Liver (tissue), 9 donors: ENCODE measurements around the gene CACFD1. TPM values are rescaled to one million over a fixed set of nuclear protein-coding genes. Genes with fewer than 3 reads are reported as not detected.

Experiments used
- DNase-seq: peaks from one replicate; pipeline ENCODE4 v3.0.0-alpha.2; 2017; ENCODE audit warnings: low spot score
- H3K27ac ChIP-seq, 2 donors: one replicate each; pipeline ENCODE4 v1.7.0; 2013; ENCODE audit warnings: inconsistent platforms in 2 of 2, low read length in 2 of 2, control low read depth in 1 of 2, low read depth in 1 of 2, mild to moderate bottlenecking in 1 of 2
- H3K27me3 ChIP-seq, 4 donors: one replicate each; pipeline versions ENCODE4 v1.6.1 to v1.7.0; 2013; ENCODE audit warnings: low read length in 3 of 4, inconsistent platforms in 1 of 4, mild to moderate bottlenecking in 1 of 4, moderate library complexity in 1 of 4; ENCODE audit not compliant: control insufficient read depth in 4 of 4, insufficient read depth in 4 of 4
- H3K36me3 ChIP-seq, 4 donors: one replicate each; pipeline versions ENCODE4 v1.6.1 to v1.7.0; 2013; ENCODE audit warnings: low read length in 3 of 4, mild to moderate bottlenecking in 3 of 4, low read depth in 1 of 4, moderate library complexity in 1 of 4; ENCODE audit not compliant: control insufficient read depth in 4 of 4, insufficient read depth in 3 of 4
- H3K4me1 ChIP-seq, 4 donors: one replicate each; pipeline versions ENCODE4 v1.6.1 to v1.7.0; 2013; ENCODE audit warnings: low read length in 3 of 4, mild to moderate bottlenecking in 3 of 4, moderate library complexity in 1 of 4; ENCODE audit not compliant: control insufficient read depth in 4 of 4, insufficient read depth in 4 of 4
- H3K4me3 ChIP-seq, 3 donors: one replicate each; pipeline versions ENCODE4 v1.6.1 to v1.7.0; 2013; ENCODE audit warnings: low read length in 3 of 3, control low read depth in 1 of 3, low read depth in 1 of 3, mild to moderate bottlenecking in 1 of 3
- H3K9ac ChIP-seq, 2 donors: one replicate each; pipeline ENCODE4 v1.7.0; 2013; ENCODE audit warnings: low read length in 2 of 2, mild to moderate bottlenecking in 2 of 2, moderate library complexity in 2 of 2, control low read depth in 1 of 2, low read depth in 1 of 2
- H3K9me3 ChIP-seq, 4 donors: one replicate each; pipeline versions ENCODE4 v1.6.1 to v1.7.0; 2013; ENCODE audit warnings: low read length in 3 of 4; ENCODE audit not compliant: control insufficient read depth in 4 of 4
- EGR1 ChIP-seq, 2 donors: IDR thresholded peaks; 2 replicates each; pipeline ENCODE4 v1.6.1; 2016 to 2018; ENCODE audit warnings: antibody characterized with exemption in 2 of 2, low read depth in 2 of 2
- FOXA2 ChIP-seq: IDR thresholded peaks from 2 replicates; pipeline ENCODE4 v1.6.1; 2016; ENCODE audit warnings: antibody characterized with exemption
- GABPA ChIP-seq, 2 donors: IDR thresholded peaks in 1 of 2; conservative IDR thresholded peaks in 1 of 2; 2 replicates each; pipeline ENCODE4 v1.6.1; 2016; ENCODE audit warnings: antibody characterized with exemption in 2 of 2, mild to moderate bottlenecking in 1 of 2, moderate library complexity in 1 of 2
- HNF4G ChIP-seq: IDR thresholded peaks from 2 replicates; pipeline ENCODE4 v1.6.1; 2016; ENCODE audit warnings: antibody characterized with exemption
- JUND ChIP-seq, 2 donors: IDR thresholded peaks; 2 replicates each; pipeline ENCODE4 v1.6.1; 2016; ENCODE audit warnings: antibody characterized with exemption in 2 of 2
- NR2F2 ChIP-seq: IDR thresholded peaks from 2 replicates; pipeline ENCODE4 v1.6.1; 2016; ENCODE audit warnings: antibody characterized with exemption
- RAD21 ChIP-seq, 2 donors: IDR thresholded peaks; 2 replicates each; pipeline ENCODE4 v1.6.1; 2016; ENCODE audit warnings: antibody characterized with exemption in 2 of 2, mild to moderate bottlenecking in 2 of 2
- RXRA ChIP-seq, 2 donors: IDR thresholded peaks; 2 replicates each; pipeline ENCODE4 v1.6.1; 2017 to 2018; ENCODE audit warnings: antibody characterized with exemption in 2 of 2, mild to moderate bottlenecking in 1 of 2
- SP1 ChIP-seq: IDR thresholded peaks from 2 replicates; pipeline ENCODE4 v1.6.1; 2018; ENCODE audit warnings: antibody characterized with exemption, mild to moderate bottlenecking
- TAF1 ChIP-seq: conservative IDR thresholded peaks from 2 replicates; pipeline ENCODE4 v1.6.1; 2016; ENCODE audit warnings: antibody characterized with exemption, mild to moderate bottlenecking
- YY1 ChIP-seq: IDR thresholded peaks from 2 replicates; pipeline ENCODE4 v1.6.1; 2016; ENCODE audit warnings: antibody characterized with exemption, mild to moderate bottlenecking
- WGBS: extraction: QIAGEN DNeasy Blood & Tissue Kit; methylation state at CpG from one replicate; pipeline ENCODE4 v1.1.7; 2013; 5-methylcytosine and 5-hydroxymethylcytosine counted together
- polyA plus RNA-seq, 2 donors: library from polyadenylated mRNA; stranded (reverse) in 1 of 2; unstranded in 1 of 2; fragments of 200-250 nt in 1 of 2; fragments of >200 nt in 1 of 2; fragmentation: Nextera tagmentation in 1 of 2; extraction: Ambion mirVana in 1 of 2; gene quantifications; one replicate each; pipeline versions ENCODE4 v1.2.1 to v1.2.3, GENCODE V29; 2013 to 2015
- total RNA-seq, 2 donors: library from RNA; depleted of rRNA; stranded (reverse); fragments of >200 nt; gene quantifications; one replicate each; pipeline ENCODE4 v1.2.3, GENCODE V29; 2014
- TF ChIP-seq, protein P1 (sequence below): IDR thresholded peaks from 2 replicates; pipeline ENCODE4 v1.6.1; 2016; ENCODE audit warnings: antibody characterized with exemption
- TF ChIP-seq, protein P2 (sequence below): fragments of 150-350 bp; IDR thresholded peaks from 2 replicates; pipeline ENCODE4 v1.5.1; 2017; ENCODE audit warnings: improper control_type of control experiment, low read depth, low read length; ENCODE audit not compliant: missing input control
- TF ChIP-seq, protein P3 (sequence below): IDR thresholded peaks from 2 replicates; pipeline ENCODE4 v1.6.1; 2016; ENCODE audit warnings: antibody characterized with exemption, mild to moderate bottlenecking
- donor health status: healthy.
- donor health status: healthy.
- donor health status: healthy.
- donor health status: healthy.
- donor health status: healthy.

CACFD1 gene
- total and polyA plus RNA-seq, 4 donors: 10.1 to 34.5 (median 26.4) TPM

DNA sequence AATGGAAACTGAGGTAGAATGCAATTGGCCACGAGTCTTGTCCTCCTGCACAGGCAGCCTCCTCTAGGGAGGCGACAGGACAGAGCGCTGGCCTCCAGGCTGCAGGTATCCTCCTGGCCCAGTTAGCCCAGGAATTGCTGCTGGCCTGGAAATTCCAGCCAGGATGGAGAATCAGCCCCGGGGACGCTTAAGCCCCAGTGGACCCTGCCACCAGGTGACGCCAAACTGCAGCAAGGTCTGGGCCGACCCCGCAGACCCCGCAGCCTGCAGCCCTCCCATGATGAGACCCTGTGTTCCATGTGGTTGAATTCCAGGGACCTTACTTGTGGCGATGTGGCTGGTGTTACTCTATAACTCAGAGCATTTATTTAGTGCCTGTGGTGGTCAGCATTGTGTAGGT is 7.3 kb downstream of the CACFD1 start:
- Histone ChIP-seq H3K27ac (no peak overlapping the region), H3K9ac (no peak overlapping the region), H3K4me3 (no peak overlapping the region), H3K9me3 (no peaks in the 10 kb centered on the region), H3K36me3 (peaks cover 2 to 18% (median 15%) of the 10 kb centered on the region in 4 donors), H3K27me3 (no peaks in the 10 kb centered on the region), H3K4me1 (peaks cover 0 to 22% (median 13%) of the 10 kb centered on the region in 4 donors)
- WGBS: 92% methylated on average over 10 of the region's 10 CpGs
- no peak for DNase-seq
- TF ChIP-seq HNF4G (no peak), TAF1 (no peak), FOXA2 (no peak), NR2F2 (no peak)

DNA sequence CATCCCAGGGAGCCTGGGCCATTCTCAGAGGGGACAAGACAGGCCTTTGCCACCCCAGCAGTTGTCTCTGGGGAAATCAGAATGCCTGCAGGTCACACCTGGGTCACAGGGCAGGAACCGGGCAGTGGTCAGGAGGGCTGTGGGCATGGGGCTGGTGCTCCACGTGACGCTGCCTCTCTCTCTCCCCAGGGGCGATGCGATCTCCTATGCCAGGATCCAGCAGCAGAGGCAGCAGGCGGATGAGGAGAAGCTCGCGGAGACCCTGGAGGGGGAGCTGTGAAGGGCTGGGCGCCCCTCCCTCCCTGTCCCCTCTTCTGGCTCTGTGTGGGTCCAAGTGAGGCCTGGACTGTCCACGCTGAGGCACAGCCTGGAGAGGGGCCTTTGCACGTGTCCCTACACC is 8.6 kb downstream of the CACFD1 start:
- H3K9ac ChIP-seq: no peak overlapping the region
- no peak for TF ChIP-seq TAF1
- TF ChIP-seq JUND (IDR thresholded peaks at IDR 0.05): no peak
- TF ChIP-seq, protein P1, sequence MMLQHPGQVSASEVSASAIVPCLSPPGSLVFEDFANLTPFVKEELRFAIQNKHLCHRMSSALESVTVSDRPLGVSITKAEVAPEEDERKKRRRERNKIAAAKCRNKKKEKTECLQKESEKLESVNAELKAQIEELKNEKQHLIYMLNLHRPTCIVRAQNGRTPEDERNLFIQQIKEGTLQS: no peak
- no peak for TF ChIP-seq SP1
- TF ChIP-seq, protein P2, sequence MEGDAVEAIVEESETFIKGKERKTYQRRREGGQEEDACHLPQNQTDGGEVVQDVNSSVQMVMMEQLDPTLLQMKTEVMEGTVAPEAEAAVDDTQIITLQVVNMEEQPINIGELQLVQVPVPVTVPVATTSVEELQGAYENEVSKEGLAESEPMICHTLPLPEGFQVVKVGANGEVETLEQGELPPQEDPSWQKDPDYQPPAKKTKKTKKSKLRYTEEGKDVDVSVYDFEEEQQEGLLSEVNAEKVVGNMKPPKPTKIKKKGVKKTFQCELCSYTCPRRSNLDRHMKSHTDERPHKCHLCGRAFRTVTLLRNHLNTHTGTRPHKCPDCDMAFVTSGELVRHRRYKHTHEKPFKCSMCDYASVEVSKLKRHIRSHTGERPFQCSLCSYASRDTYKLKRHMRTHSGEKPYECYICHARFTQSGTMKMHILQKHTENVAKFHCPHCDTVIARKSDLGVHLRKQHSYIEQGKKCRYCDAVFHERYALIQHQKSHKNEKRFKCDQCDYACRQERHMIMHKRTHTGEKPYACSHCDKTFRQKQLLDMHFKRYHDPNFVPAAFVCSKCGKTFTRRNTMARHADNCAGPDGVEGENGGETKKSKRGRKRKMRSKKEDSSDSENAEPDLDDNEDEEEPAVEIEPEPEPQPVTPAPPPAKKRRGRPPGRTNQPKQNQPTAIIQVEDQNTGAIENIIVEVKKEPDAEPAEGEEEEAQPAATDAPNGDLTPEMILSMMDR: no peak
- no peak for TF ChIP-seq FOXA2
- no peak for TF ChIP-seq NR2F2
- no peak for TF ChIP-seq RXRA (IDR thresholded peaks at IDR 0.05)
- no peak for TF ChIP-seq GABPA (IDR thresholded peaks at IDR 0.05 in 1 of 2, conservative IDR thresholded peaks at IDR 0.05 in 1 of 2)
- no peak for TF ChIP-seq EGR1 (IDR thresholded peaks at IDR 0.05; ENCODE audit: low read depth in 2 of 2)
- TF ChIP-seq RAD21 (IDR thresholded peaks at IDR 0.05): no peak
- TF ChIP-seq YY1: no peak
- H3K27me3 ChIP-seq: no peaks in the 10 kb centered on the region
- DNase-seq: no peak
- H3K27ac ChIP-seq: no peak overlapping the region
- no peaks in the 10 kb centered on the region for H3K9me3 ChIP-seq
- peaks cover 0 to 17% (median 8%) of the 10 kb centered on the region in 4 donors for H3K4me1 ChIP-seq
- peaks cover 2 to 18% (median 14%) of the 10 kb centered on the region in 4 donors for H3K36me3 ChIP-seq
- no peak overlapping the region for H3K4me3 ChIP-seq
- 96% methylated on average over 11 of the region's 11 CpGs for WGBS

DNA sequence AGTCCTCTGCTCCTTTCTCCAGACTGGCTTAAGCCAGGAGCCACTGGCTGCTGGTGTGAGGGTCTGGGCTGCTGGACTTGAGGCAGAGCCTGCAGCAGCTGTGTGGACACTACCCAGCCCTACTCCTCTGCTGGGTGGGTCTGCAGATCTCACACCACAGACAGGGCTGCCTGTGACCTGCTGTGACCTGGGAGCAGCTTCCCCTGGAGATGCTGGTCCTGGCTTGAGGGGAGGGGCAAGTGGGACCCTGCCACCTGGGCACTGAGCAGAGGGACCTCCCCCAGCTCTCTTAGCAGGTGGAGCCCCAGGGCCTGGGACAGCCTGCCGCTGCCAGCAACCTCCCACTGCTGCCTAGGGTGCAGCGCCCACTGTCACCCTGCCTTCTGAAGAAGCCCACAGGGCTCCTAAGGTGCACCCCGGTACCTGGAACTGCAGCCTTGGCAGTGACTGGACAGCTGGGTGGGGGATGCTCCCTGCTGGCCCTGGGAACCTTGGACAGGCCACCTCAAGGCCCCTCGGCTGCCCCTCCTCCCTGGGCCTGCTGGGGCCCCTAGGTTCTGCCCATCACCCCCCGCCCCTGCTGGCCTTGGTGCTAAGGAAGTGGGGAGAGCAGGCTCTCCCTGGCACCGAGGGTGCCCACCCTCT is 9.1 kb downstream of the CACFD1 start:
- H3K4me3 ChIP-seq: no peak overlapping the region
- no peak for DNase-seq
- H3K9ac ChIP-seq: no peak overlapping the region
- no peaks in the 10 kb centered on the region for H3K27me3 ChIP-seq
- H3K27ac ChIP-seq: no peak overlapping the region
- TF ChIP-seq, protein P3, sequence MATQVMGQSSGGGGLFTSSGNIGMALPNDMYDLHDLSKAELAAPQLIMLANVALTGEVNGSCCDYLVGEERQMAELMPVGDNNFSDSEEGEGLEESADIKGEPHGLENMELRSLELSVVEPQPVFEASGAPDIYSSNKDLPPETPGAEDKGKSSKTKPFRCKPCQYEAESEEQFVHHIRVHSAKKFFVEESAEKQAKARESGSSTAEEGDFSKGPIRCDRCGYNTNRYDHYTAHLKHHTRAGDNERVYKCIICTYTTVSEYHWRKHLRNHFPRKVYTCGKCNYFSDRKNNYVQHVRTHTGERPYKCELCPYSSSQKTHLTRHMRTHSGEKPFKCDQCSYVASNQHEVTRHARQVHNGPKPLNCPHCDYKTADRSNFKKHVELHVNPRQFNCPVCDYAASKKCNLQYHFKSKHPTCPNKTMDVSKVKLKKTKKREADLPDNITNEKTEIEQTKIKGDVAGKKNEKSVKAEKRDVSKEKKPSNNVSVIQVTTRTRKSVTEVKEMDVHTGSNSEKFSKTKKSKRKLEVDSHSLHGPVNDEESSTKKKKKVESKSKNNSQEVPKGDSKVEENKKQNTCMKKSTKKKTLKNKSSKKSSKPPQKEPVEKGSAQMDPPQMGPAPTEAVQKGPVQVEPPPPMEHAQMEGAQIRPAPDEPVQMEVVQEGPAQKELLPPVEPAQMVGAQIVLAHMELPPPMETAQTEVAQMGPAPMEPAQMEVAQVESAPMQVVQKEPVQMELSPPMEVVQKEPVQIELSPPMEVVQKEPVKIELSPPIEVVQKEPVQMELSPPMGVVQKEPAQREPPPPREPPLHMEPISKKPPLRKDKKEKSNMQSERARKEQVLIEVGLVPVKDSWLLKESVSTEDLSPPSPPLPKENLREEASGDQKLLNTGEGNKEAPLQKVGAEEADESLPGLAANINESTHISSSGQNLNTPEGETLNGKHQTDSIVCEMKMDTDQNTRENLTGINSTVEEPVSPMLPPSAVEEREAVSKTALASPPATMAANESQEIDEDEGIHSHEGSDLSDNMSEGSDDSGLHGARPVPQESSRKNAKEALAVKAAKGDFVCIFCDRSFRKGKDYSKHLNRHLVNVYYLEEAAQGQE: no peak
- TF ChIP-seq TAF1: no peak
- TF ChIP-seq NR2F2: no peak
- no peak for TF ChIP-seq HNF4G
- no peak for TF ChIP-seq YY1
- peaks cover 0 to 18% (median 14%) of the 10 kb centered on the region in 4 donors for H3K36me3 ChIP-seq
- no peaks in the 10 kb centered on the region for H3K9me3 ChIP-seq
- WGBS: 94% methylated on average over 6 of the region's 6 CpGs
- peaks cover 0 to 17% (median 8%) of the 10 kb centered on the region in 4 donors for H3K4me1 ChIP-seq
